Panc1 (cell line): ENCODE measurements around the gene TMEM123.

ENCODE experiments used
- CTCF ChIP-seq: fragments of 450-650 bp; IDR thresholded peaks from 2 replicates; pipeline ENCODE4 v1.5.1; 2017; ENCODE audit warnings: mild to moderate bottlenecking
- POLR2AphosphoS5 ChIP-seq: IDR thresholded peaks from 2 replicates; pipeline ENCODE4 v1.6.1; 2012; ENCODE audit warnings: mild to moderate bottlenecking, low read depth, low read length, moderate library complexity
- REST ChIP-seq, 2 experiments: IDR thresholded peaks; 2 replicates each; pipeline ENCODE4 v1.6.1; 2011 to 2012; ENCODE audit warnings: low read depth in 2 of 2, control low read depth in 1 of 2, low read length in 1 of 2, mild to moderate bottlenecking in 1 of 2, moderate library complexity in 1 of 2; ENCODE audit not compliant: insufficient read depth in 1 of 2
- SIN3A ChIP-seq: IDR thresholded peaks from 2 replicates; pipeline ENCODE4 v1.6.1; 2012; ENCODE audit warnings: low read depth, mild to moderate bottlenecking, low read length, moderate library complexity, borderline replicate concordance; ENCODE audit not compliant: insufficient read depth
- TCF7L2 ChIP-seq: IDR thresholded peaks from 2 replicates; pipeline ENCODE4 v1.6.1; 2011; ENCODE audit warnings: mild to moderate bottlenecking, low read depth, low read length, inconsistent platforms

GRCh38 chr11:102482433-102482832, 29.9 kb upstream of the TMEM123 start:
- TF ChIP-seq CTCF (no peak), REST (IDR thresholded peaks at IDR 0.05; ENCODE audit: insufficient read depth in 1 of 2, low read depth in 2 of 2, low read length in 1 of 2) (no peak), POLR2AphosphoS5 (no peak), SIN3A (no peak), TCF7L2 (no peak)
